Measurements from ENCODE around the gene GABBR2.

GRCh38 chr9:98570055-98570454 lies 138.7 kb downstream of the GABBR2 start:
- TF ChIP-seq POLR2A (conservative IDR thresholded peaks at IDR 0.05) (no peak), ZNF77 (CRISPR knock-in tag; IDR thresholded peaks at IDR 0.05) (no peak), RAD21 (CRISPR knock-in tag; conservative IDR thresholded peaks at IDR 0.05 in 1 of 2, IDR thresholded peaks at IDR 0.05 in 1 of 2) (no peak), GTF2F1 (IDR thresholded peaks at IDR 0.05; ENCODE audit: low read depth, low read length) (no peak), SRF (CRISPR knock-in tag; IDR thresholded peaks at IDR 0.05) (no peak), ZFX (CRISPR knock-in tag; IDR thresholded peaks at IDR 0.05) (no peak), SMC3 (conservative IDR thresholded peaks at IDR 0.05; ENCODE audit: insufficient read depth, low read depth, low read length) (no peak), CTCF (IDR thresholded peaks at IDR 0.05 in 2 of 3, conservative IDR thresholded peaks at IDR 0.05 in 1 of 3; ENCODE audit: insufficient read depth in 2 of 3, low read depth in 1 of 3, low read length in 3 of 3) (no peak), ZBTB26 (CRISPR knock-in tag; IDR thresholded peaks at IDR 0.05) (no peak), ARID4B (CRISPR knock-in tag; IDR thresholded peaks at IDR 0.05) (no peak), ATF3 (IDR thresholded peaks at IDR 0.05) (no peak), ATF3 (CRISPR knock-in tag; conservative IDR thresholded peaks at IDR 0.05) (no peak), PREB (CRISPR knock-in tag; IDR thresholded peaks at IDR 0.05) (no peak), SP1 (CRISPR knock-in tag; IDR thresholded peaks at IDR 0.05) (no peak)

All from K562 (cell line).